Spleen (tissue), 11 donors: ENCODE results near the gene SCUBE1. TPM values are rescaled to one million over a fixed set of nuclear protein-coding genes. Genes with fewer than 3 reads are reported as not detected.

Experiments
- DNase-seq: peaks from one replicate; pipeline ENCODE4 v3.0.0-alpha.2; 2020
- H3K27ac ChIP-seq, 8 donors: fragments of 200-600 bp; sonication (generic) in 7 of 8; 1 replicate in 4 of 8; 2 replicates in 4 of 8; pipeline versions ENCODE4 v1.5.0 to v1.8.0; 2016 to 2021; ENCODE audit warnings: inconsistent platforms in 4 of 8, mild to moderate bottlenecking in 4 of 8, moderate library complexity in 1 of 8
- H3K27me3 ChIP-seq, 7 donors: fragments of 200-600 bp; sonication (generic) in 6 of 7; replicated peaks in 1 of 7; 1 replicate in 4 of 7; 2 replicates in 3 of 7; pipeline versions ENCODE4 v1.5.0 to v1.8.0; 2016 to 2021; ENCODE audit warnings: inconsistent platforms in 3 of 7, mild to moderate bottlenecking in 1 of 7
- H3K36me3 ChIP-seq, 6 donors: fragments of 200-600 bp; sonication (generic) in 5 of 6; 1 replicate in 4 of 6; 2 replicates in 2 of 6; pipeline versions ENCODE4 v1.5.0 to v1.8.0; 2016 to 2021; ENCODE audit warnings: inconsistent platforms in 2 of 6
- H3K4me1 ChIP-seq, 6 donors: fragments of 200-600 bp; sonication (generic) in 5 of 6; 1 replicate in 3 of 6; 2 replicates in 3 of 6; pipeline versions ENCODE4 v1.5.0 to v1.8.0; 2016 to 2021; ENCODE audit warnings: inconsistent platforms in 3 of 6
- H3K4me3 ChIP-seq, 8 donors: fragments of 200-600 bp; sonication (generic) in 7 of 8; 1 replicate in 4 of 8; 2 replicates in 4 of 8; pipeline versions ENCODE4 v1.5.0 to v1.8.0; 2016 to 2021; ENCODE audit warnings: inconsistent platforms in 4 of 8, mild to moderate bottlenecking in 4 of 8, moderate library complexity in 2 of 8
- H3K9me3 ChIP-seq, 8 donors: fragments of 200-600 bp; sonication (generic) in 7 of 8; 1 replicate in 4 of 8; 2 replicates in 4 of 8; pipeline versions ENCODE4 v1.5.0 to v1.8.0; 2016 to 2021; ENCODE audit warnings: inconsistent platforms in 4 of 8
- CTCF ChIP-seq, 11 experiments: fragments of 200-600 bp in 7 of 11; fragments of 450-650 bp in 4 of 11; sonication (generic) in 4 of 11; IDR thresholded peaks in 8 of 11; conservative IDR thresholded peaks in 3 of 11; 1 replicate in 7 of 11; 2 replicates in 4 of 11; pipeline versions ENCODE4 v1.4.0 to v1.8.0; 2016 to 2021; ENCODE audit warnings: antibody characterized with exemption in 11 of 11, inconsistent platforms in 4 of 11, mild to moderate bottlenecking in 1 of 11
- POLR2A ChIP-seq, 3 donors: fragments of 450-650 bp; IDR thresholded peaks; one replicate each; pipeline ENCODE4 v1.5.1; 2017; ENCODE audit warnings: antibody characterized with exemption in 3 of 3, mild to moderate bottlenecking in 1 of 3
- POLR2AphosphoS5 ChIP-seq, 3 donors: sonication (generic); formaldehyde crosslinking; IDR thresholded peaks; one replicate each; pipeline ENCODE4 v1.5.1; 2017; ENCODE audit warnings: antibody characterized with exemption in 3 of 3
- WGBS, 5 donors: extraction: QIAGEN DNeasy Blood & Tissue Kit in 3 of 5; methylation state at CpG; one replicate each; pipeline versions ENCODE4 v1.1.5 to v1.1.7; 2013 to 2018; 5-methylcytosine and 5-hydroxymethylcytosine counted together
- intact Hi-C: fragments of 100-400 bp; cut with DNase I; formaldehyde crosslinking; loops from one replicate; pipeline ENCODE4 v1.15.0; 2023; ENCODE audit warnings: low total_unique reads
- polyA plus RNA-seq, 3 donors: library from polyadenylated mRNA; stranded (reverse); fragments of 200-250 nt; gene quantifications; one replicate each; pipeline ENCODE4 v1.2.1, GENCODE V29; 2013
- total RNA-seq, 7 donors: library from RNA; depleted of rRNA in 3 of 7; stranded (reverse); fragments of >200 nt in 3 of 7; fragmentation: NEBNext Ultra II Directional in 4 of 7; extraction: Animal tissue kit (Norgen Biotek cat#: 25700) in 4 of 7; gene quantifications; one replicate each; pipeline versions ENCODE4 v1.1.0 to v1.2.1, GENCODE V29; 2016 to 2021
- donor health status: healthy with polysubstance abuse.
- donor health status: DM: no; HTN: no; CAD: no; lungs with moderate emphysema.
- donor health status: DM: no; HTN: no; CAD: no.
- donor health status: Bipolar disorder and iron deficiency.
- donor health status: healthy.
- donor health status: DM: no; HTN: no; CAD: no.
- donor health status: DM: yes; HTN: yes; CAD: no.

The SCUBE1 gene
- total and polyA plus RNA-seq, 10 donors: 0.46 to 43.5 (median 15.9) TPM

DNA sequence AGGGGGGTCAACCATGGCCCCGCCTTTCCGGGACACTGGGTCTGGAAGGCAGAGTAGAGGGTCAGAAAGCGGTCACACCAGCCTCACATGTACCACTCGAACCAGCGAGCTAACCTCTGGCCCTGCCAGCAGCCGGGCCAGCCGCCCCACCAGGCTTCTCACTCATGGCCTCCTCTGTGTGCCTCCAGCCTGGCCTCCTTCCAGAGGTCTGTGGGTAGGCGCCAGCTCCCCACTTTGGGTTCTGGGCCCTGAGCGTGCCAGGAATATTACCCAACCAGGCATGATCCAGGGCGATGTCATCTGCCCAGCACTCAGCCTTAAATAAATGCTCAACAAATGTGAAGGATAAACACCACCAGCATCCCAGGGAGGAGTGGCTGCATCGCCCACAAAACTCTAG lies 5.8 kb downstream of the SCUBE1 start:
- H3K4me3 ChIP-seq: no peak overlapping the region
- intact Hi-C loops: no loop called here

DNA sequence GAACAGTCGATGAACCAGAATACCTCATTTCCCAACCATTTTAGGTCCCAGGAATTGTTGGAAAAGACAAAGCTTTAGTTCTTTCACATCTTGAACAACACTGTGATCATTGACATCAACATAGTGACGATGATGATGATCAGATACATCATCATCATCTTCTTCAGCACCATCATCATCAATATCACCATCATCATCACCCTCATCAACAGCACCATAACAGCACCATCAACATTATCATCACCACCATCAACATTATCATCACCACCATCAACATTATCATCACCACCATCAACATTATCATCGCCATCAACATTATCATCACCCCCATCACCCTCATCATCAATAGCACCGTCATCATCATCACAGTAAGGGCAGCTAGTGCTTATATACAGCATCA lies 8.8 kb downstream of the SCUBE1 start:
- no peaks in the 10 kb centered on the region for H3K9me3 ChIP-seq
- TF ChIP-seq POLR2A (IDR thresholded peaks at IDR 0.05) (no peak), POLR2AphosphoS5 (IDR thresholded peaks at IDR 0.05) (no peak), CTCF (IDR thresholded peaks at IDR 0.05 in 8 of 11, conservative IDR thresholded peaks at IDR 0.05 in 3 of 11) (no peak)
- H3K27ac ChIP-seq: no peak overlapping the region
- intact Hi-C loops: no loop called here
- peaks cover 0 to 8% (median 0%) of the 10 kb centered on the region in 6 donors for H3K4me1 ChIP-seq
- no peak overlapping the region for H3K4me3 ChIP-seq
- no peaks in the 10 kb centered on the region for H3K36me3 ChIP-seq
- DNase-seq: no peak
- 84 to 96% (median 92%) methylated on average over 4 of the region's 4 CpGs for WGBS, 5 donors
- H3K27me3 ChIP-seq: peaks cover 0 to 22% (median 0%) of the 10 kb centered on the region in 7 donors

More for the DNA sequence above, 5.8 kb downstream of the SCUBE1 start:
- Histone ChIP-seq H3K27me3 (peaks cover 0 to 47% (median 18%) of the 10 kb centered on the region in 7 donors), H3K9me3 (no peaks in the 10 kb centered on the region), H3K4me1 (peaks cover 0 to 8% (median 1%) of the 10 kb centered on the region in 6 donors), H3K27ac (no peak overlapping the region), H3K36me3 (no peaks in the 10 kb centered on the region)
- WGBS, 5 donors: 81 to 93% (median 84%) methylated on average over 9 to 11 of the region's 11 CpGs
- peak; percentile 66 for DNase-seq
- TF ChIP-seq POLR2A (IDR thresholded peaks at IDR 0.05): no peak

- Histone ChIP-seq H3K27ac (no peak overlapping the region), H3K9me3 (no peaks in the 10 kb centered on the region), H3K4me1 (peaks cover 0 to 8% (median 0%) of the 10 kb centered on the region in 6 donors), H3K36me3 (no peaks in the 10 kb centered on the region), H3K27me3 (peaks cover 0 to 18% (median 0%) of the 10 kb centered on the region in 7 donors), H3K4me3 (no peak overlapping the region)
- intact Hi-C loops: no loop called here
- no peak for DNase-seq
- TF ChIP-seq POLR2A (IDR thresholded peaks at IDR 0.05) (no peak), POLR2AphosphoS5 (IDR thresholded peaks at IDR 0.05) (no peak), CTCF (IDR thresholded peaks at IDR 0.05 in 8 of 11, conservative IDR thresholded peaks at IDR 0.05 in 3 of 11) (no peak)
- WGBS, 5 donors: 82 to 93% (median 88%) methylated on average over 2 of the region's 2 CpGs
These were observed 9.2 kb downstream of the SCUBE1 start for GRCh38 chr22:43333978-43334377.

- Histone ChIP-seq H3K27me3 (peaks cover 0 to 9% (median 0%) of the 10 kb centered on the region in 7 donors), H3K4me3 (no peak overlapping the region), H3K4me1 (peaks cover 0 to 8% (median 0%) of the 10 kb centered on the region in 6 donors), H3K9me3 (no peaks in the 10 kb centered on the region), H3K27ac (no peak overlapping the region), H3K36me3 (no peaks in the 10 kb centered on the region)
- 88 to 97% (median 91%) methylated on average over 5 of the region's 5 CpGs for WGBS, 5 donors
- DNase-seq: no peak
- TF ChIP-seq POLR2A (IDR thresholded peaks at IDR 0.05) (no peak), POLR2AphosphoS5 (IDR thresholded peaks at IDR 0.05) (no peak), CTCF (IDR thresholded peaks at IDR 0.05 in 8 of 11, conservative IDR thresholded peaks at IDR 0.05 in 3 of 11) (no peak)
- intact Hi-C loops: no loop called here
These were observed 10.0 kb downstream of the SCUBE1 start for GRCh38 chr22:43333156-43333555.

- Histone ChIP-seq H3K4me3 (no peak overlapping the region), H3K4me1 (peaks cover 0 to 8% (median 0%) of the 10 kb centered on the region in 6 donors), H3K9me3 (no peaks in the 10 kb centered on the region), H3K27me3 (peaks cover 0 to 6% (median 0%) of the 10 kb centered on the region in 7 donors), H3K27ac (no peak overlapping the region), H3K36me3 (no peaks in the 10 kb centered on the region)
- 79 to 90% (median 86%) methylated on average over 9 of the region's 9 CpGs for WGBS, 5 donors
- intact Hi-C loops: no loop called here
- DNase-seq: no peak
- TF ChIP-seq POLR2A (IDR thresholded peaks at IDR 0.05) (no peak), POLR2AphosphoS5 (IDR thresholded peaks at IDR 0.05) (no peak), CTCF (IDR thresholded peaks at IDR 0.05 in 8 of 11, conservative IDR thresholded peaks at IDR 0.05 in 3 of 11) (no peak)
These were observed 11.5 kb downstream of the SCUBE1 start for GRCh38 chr22:43331698-43332097.
